H9 (cell line): ENCODE data around the gene RAB3C. TPM values are rescaled to one million over a fixed set of nuclear protein-coding genes. Genes with fewer than 3 reads are reported as not detected.

Experiments used
- DNase-seq: peaks from one replicate; pipeline ENCODE4 v3.0.0-alpha.2; 2017
- H2AFZ ChIP-seq: one replicate; pipeline ENCODE4 v1.6.1; 2013; ENCODE audit warnings: mild to moderate bottlenecking, low read length, control low read depth, moderate library complexity
- H2AK5ac ChIP-seq: 2 replicates; pipeline ENCODE4 v1.6.1; 2013; ENCODE audit warnings: low read length, control low read depth, mixed read lengths; ENCODE audit not compliant: insufficient read length
- H2BK120ac ChIP-seq: one replicate; pipeline ENCODE4 v1.6.1; 2013; ENCODE audit warnings: low read depth, mild to moderate bottlenecking, low read length, control low read depth, inconsistent platforms; ENCODE audit not compliant: poor library complexity, severe bottlenecking
- H2BK12ac ChIP-seq: 2 replicates; pipeline ENCODE4 v1.6.1; 2013; ENCODE audit warnings: low read length, control low read depth, mixed read lengths, low read depth; ENCODE audit not compliant: insufficient read length
- H2BK15ac ChIP-seq: 2 replicates; pipeline ENCODE4 v1.6.1; 2013; ENCODE audit warnings: low read depth, low read length, control low read depth
- H2BK20ac ChIP-seq: one replicate; pipeline ENCODE4 v1.6.1; 2013; ENCODE audit warnings: low read depth, mild to moderate bottlenecking, low read length, control low read depth, inconsistent platforms; ENCODE audit not compliant: poor library complexity, severe bottlenecking
- H2BK5ac ChIP-seq: 2 replicates; pipeline ENCODE4 v1.6.1; 2013; ENCODE audit warnings: low read length, control low read depth, mixed read lengths; ENCODE audit not compliant: insufficient read length
- H3K14ac ChIP-seq: 2 replicates; pipeline ENCODE4 v1.6.1; 2013; ENCODE audit warnings: low read length, control low read depth; ENCODE audit not compliant: insufficient read depth
- H3K18ac ChIP-seq: 2 replicates; pipeline ENCODE4 v1.6.1; 2013; ENCODE audit warnings: low read depth, mild to moderate bottlenecking, mixed read lengths, low read length, control low read depth; ENCODE audit not compliant: insufficient read length
- H3K23ac ChIP-seq: 2 replicates; pipeline ENCODE4 v1.6.1; 2013; ENCODE audit warnings: low read length, control low read depth, mixed read lengths, low read depth; ENCODE audit not compliant: insufficient read length
- H3K23me2 ChIP-seq: 2 replicates; pipeline ENCODE4 v1.6.1; 2013; ENCODE audit warnings: low read depth, mild to moderate bottlenecking, mixed read lengths, low read length, control low read depth; ENCODE audit not compliant: insufficient read length, poor library complexity, severe bottlenecking
- H3K27ac ChIP-seq: 2 replicates; pipeline ENCODE4 v1.5.1; 2013; ENCODE audit warnings: low read length, control low read depth, mixed read lengths, low read depth; ENCODE audit not compliant: insufficient read length
- H3K27me3 ChIP-seq: 2 replicates; pipeline ENCODE4 v1.6.1; 2013; ENCODE audit warnings: low read length, control low read depth, inconsistent platforms; ENCODE audit not compliant: insufficient read depth
- H3K4ac ChIP-seq: 2 replicates; pipeline ENCODE4 v1.6.1; 2013; ENCODE audit warnings: low read depth, mild to moderate bottlenecking, control low read depth, inconsistent platforms, low read length, moderate library complexity
- H3K4me1 ChIP-seq: 2 replicates; pipeline ENCODE4 v1.6.1; 2013; ENCODE audit warnings: low read length, control low read depth, inconsistent platforms; ENCODE audit not compliant: insufficient read depth
- H3K4me2 ChIP-seq: 2 replicates; pipeline ENCODE4 v1.6.1; 2013; ENCODE audit warnings: low read length, control low read depth, mixed read lengths; ENCODE audit not compliant: insufficient read length, insufficient read depth
- H3K56ac ChIP-seq: 2 replicates; pipeline ENCODE4 v1.6.1; 2013; ENCODE audit warnings: low read depth, mild to moderate bottlenecking, mixed read lengths, low read length, control low read depth; ENCODE audit not compliant: insufficient read length
- H3K79me1 ChIP-seq: 2 replicates; pipeline ENCODE4 v1.6.1; 2013; ENCODE audit warnings: low read depth, mild to moderate bottlenecking, moderate library complexity, low read length, control low read depth, inconsistent platforms; ENCODE audit not compliant: insufficient read depth, poor library complexity, severe bottlenecking
- H3K79me2 ChIP-seq: 2 replicates; pipeline ENCODE4 v1.6.1; 2013; ENCODE audit warnings: low read length, control low read depth, inconsistent platforms; ENCODE audit not compliant: insufficient read depth
- H3K9ac ChIP-seq: 2 replicates; pipeline ENCODE4 v1.6.1; 2013; ENCODE audit warnings: low read length, control low read depth, mixed read lengths; ENCODE audit not compliant: insufficient read length; ENCODE audit errors: extremely low read depth
- H3K9me3 ChIP-seq: one replicate; pipeline ENCODE4 v1.6.1; 2013; ENCODE audit warnings: low read depth, low read length, inconsistent platforms; ENCODE audit not compliant: control insufficient read depth
- H3T11ph ChIP-seq: one replicate; pipeline ENCODE4 v1.6.1; 2013; ENCODE audit warnings: mild to moderate bottlenecking, low read length, control low read depth, inconsistent platforms
- H4K20me1 ChIP-seq: one replicate; pipeline ENCODE4 v1.6.1; 2013; ENCODE audit not compliant: control insufficient read depth, insufficient read length, insufficient read depth
- H4K5ac ChIP-seq: 2 replicates; pipeline ENCODE4 v1.6.1; 2013; ENCODE audit warnings: low read depth, mild to moderate bottlenecking, mixed read lengths, low read length, control low read depth; ENCODE audit not compliant: insufficient read length
- H4K8ac ChIP-seq: replicated peaks from 2 replicates; pipeline ENCODE4 v1.6.1; 2013; ENCODE audit warnings: low read length, control low read depth, mixed read lengths, low read depth; ENCODE audit not compliant: insufficient read length
- H4K91ac ChIP-seq: 2 replicates; pipeline ENCODE4 v1.6.1; 2013; ENCODE audit warnings: low read depth, mild to moderate bottlenecking, moderate library complexity, mixed read lengths, low read length, control low read depth; ENCODE audit not compliant: insufficient read length
- H3K27ac Mint-ChIP-seq, 3 experiments: 2 replicates in 2 of 3; 3 replicates in 1 of 3; pipeline ENCODE4 v1.8.0; 2020 to 2021; ENCODE audit warnings: mixed read lengths in 3 of 3, mild to moderate bottlenecking in 1 of 3, moderate library complexity in 1 of 3
- H3K27me3 Mint-ChIP-seq: 2 replicates; pipeline ENCODE4 v1.8.0; 2021; ENCODE audit warnings: low read depth, mild to moderate bottlenecking, moderate library complexity, mixed read lengths
- H3K36me3 Mint-ChIP-seq, 3 experiments: 2 replicates in 2 of 3; 3 replicates in 1 of 3; pipeline ENCODE4 v1.8.0; 2020 to 2021; ENCODE audit warnings: low read depth in 3 of 3, mixed read lengths in 3 of 3; ENCODE audit not compliant: insufficient read depth in 1 of 3
- H3K4me1 Mint-ChIP-seq, 2 experiments: 2 replicates each; pipeline ENCODE4 v1.8.0; 2020; ENCODE audit warnings: mixed read lengths in 2 of 2
- H3K4me3 Mint-ChIP-seq, 2 experiments: 2 replicates in 1 of 2; 3 replicates in 1 of 2; pipeline ENCODE4 v1.8.0; 2020 to 2021; ENCODE audit warnings: mild to moderate bottlenecking in 2 of 2, mixed read lengths in 2 of 2, moderate library complexity in 1 of 2
- H3K9me3 Mint-ChIP-seq, 2 experiments: 2 replicates in 1 of 2; 3 replicates in 1 of 2; pipeline ENCODE4 v1.8.0; 2020; ENCODE audit warnings: mild to moderate bottlenecking in 2 of 2, mixed read lengths in 2 of 2, moderate library complexity in 1 of 2
- WGBS: extraction: QIAGEN DNeasy Blood & Tissue Kit; methylation state at CpG from one replicate; pipeline ENCODE4 v1.1.7; 2013; ENCODE audit warnings: missing lambda C conversion rate, low lambda C conversion rate, mixed read lengths; ENCODE audit not compliant: insufficient read length; ENCODE audit errors: extremely low coverage; 5-methylcytosine and 5-hydroxymethylcytosine counted together
- total RNA-seq: library from RNA; stranded (reverse); gene quantifications from 2 replicates; pipeline ENCODE4 v1.2.1, GENCODE V29; 2021
- TF ChIP-seq, protein P1 (sequence below): fragments of 200-600 bp; sonication (generic); conservative IDR thresholded peaks from 3 replicates; pipeline ENCODE4 v1.8.0; 2021; ENCODE audit warnings: antibody characterized with exemption, mild to moderate bottlenecking

RAB3C gene
- total RNA-seq, 1 experiment from 2014 or later = 16.3 TPM

DNA sequence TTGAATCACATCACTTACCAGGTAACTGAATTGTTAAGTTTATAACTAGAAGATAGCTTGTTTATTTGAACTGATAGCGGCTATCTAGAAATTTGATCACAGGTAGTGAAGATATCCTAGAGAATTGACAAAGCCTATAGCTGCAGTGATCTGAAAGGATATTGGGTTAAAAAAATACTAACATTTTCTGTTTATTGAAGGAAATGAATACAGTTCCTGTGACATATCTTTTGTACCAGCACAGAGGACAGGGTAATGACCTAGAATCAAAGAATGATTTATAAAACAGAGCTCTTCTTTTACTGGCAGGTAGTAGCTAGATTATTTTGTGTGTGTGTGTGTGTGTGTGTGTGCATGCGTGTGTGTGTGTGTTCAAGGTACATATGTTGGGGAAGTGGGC is 94.8 kb downstream of the RAB3C start:
- H2BK15ac ChIP-seq = no peak overlapping the region
- no peaks in the 10 kb centered on the region for H3K27me3 ChIP-seq
- Mint-ChIP-seq H3K4me1 (peaks cover 0 to 3% of the 10 kb centered on the region in 2 experiments; a peak in 1 of 4 replicates), H3K36me3 (no peaks in the 10 kb centered on the region; a peak in 1 of 7 replicates), H3K4me3 (no peak overlapping the region), H3K27ac (no peak overlapping the region), H3K9me3 (no peaks in the 10 kb centered on the region), H3K27me3 (no peaks in the 10 kb centered on the region)
- H4K8ac ChIP-seq = no peak overlapping the region
- H3K18ac ChIP-seq = no peak overlapping the region
- H3K23me2 ChIP-seq = no peaks in the 10 kb centered on the region
- no peak overlapping the region for H4K5ac ChIP-seq
- H2BK20ac ChIP-seq = no peak overlapping the region
- no peaks in the 10 kb centered on the region for H3K9me3 ChIP-seq
- H4K20me1 ChIP-seq = no peaks in the 10 kb centered on the region
- H3T11ph ChIP-seq = no peak overlapping the region
- H3K9ac ChIP-seq = no peak overlapping the region
- WGBS = no CpG with 5 or more reads among the region's 2 CpGs
- no peak overlapping the region for H2BK5ac ChIP-seq
- TF ChIP-seq, protein P1, sequence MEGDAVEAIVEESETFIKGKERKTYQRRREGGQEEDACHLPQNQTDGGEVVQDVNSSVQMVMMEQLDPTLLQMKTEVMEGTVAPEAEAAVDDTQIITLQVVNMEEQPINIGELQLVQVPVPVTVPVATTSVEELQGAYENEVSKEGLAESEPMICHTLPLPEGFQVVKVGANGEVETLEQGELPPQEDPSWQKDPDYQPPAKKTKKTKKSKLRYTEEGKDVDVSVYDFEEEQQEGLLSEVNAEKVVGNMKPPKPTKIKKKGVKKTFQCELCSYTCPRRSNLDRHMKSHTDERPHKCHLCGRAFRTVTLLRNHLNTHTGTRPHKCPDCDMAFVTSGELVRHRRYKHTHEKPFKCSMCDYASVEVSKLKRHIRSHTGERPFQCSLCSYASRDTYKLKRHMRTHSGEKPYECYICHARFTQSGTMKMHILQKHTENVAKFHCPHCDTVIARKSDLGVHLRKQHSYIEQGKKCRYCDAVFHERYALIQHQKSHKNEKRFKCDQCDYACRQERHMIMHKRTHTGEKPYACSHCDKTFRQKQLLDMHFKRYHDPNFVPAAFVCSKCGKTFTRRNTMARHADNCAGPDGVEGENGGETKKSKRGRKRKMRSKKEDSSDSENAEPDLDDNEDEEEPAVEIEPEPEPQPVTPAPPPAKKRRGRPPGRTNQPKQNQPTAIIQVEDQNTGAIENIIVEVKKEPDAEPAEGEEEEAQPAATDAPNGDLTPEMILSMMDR = no peak
- no peak for DNase-seq
- H2AFZ ChIP-seq = no peak overlapping the region
- H3K23ac ChIP-seq = no peak overlapping the region
- H3K4ac ChIP-seq = no peak overlapping the region
- H4K91ac ChIP-seq = no peak overlapping the region
- H2BK120ac ChIP-seq = no peak overlapping the region
- no peak overlapping the region for H3K27ac ChIP-seq
- no peak overlapping the region for H2AK5ac ChIP-seq
- no peak overlapping the region for H2BK12ac ChIP-seq
- no peaks in the 10 kb centered on the region; the same call in 1 of the 2 replicates for H3K4me1 ChIP-seq
- H3K79me1 ChIP-seq = no peaks in the 10 kb centered on the region
- H3K4me2 ChIP-seq = no peak overlapping the region
- H3K79me2 ChIP-seq = no peaks in the 10 kb centered on the region
- H3K14ac ChIP-seq = no peak overlapping the region
- no peak overlapping the region for H3K56ac ChIP-seq
